Hematopoietic multipotent progenitor cell (in vitro differentiated cells): Measurements from ENCODE around the gene TERB2. TPM values are rescaled to one million over a fixed set of nuclear protein-coding genes. Genes with fewer than 3 reads are reported as not detected.
A peak's percentile ranks its signal among the peaks of the same experiment; 100 is the strongest.
"Not testable (repeated sequence)": the region's sequence is repeated elsewhere in the genome, so short reads cannot be mapped to it uniquely, and the experiment has no call there.

Experiments used
- DNase-seq, 3 donors: peaks; one replicate each; pipeline ENCODE4 v3.0.0-alpha.2; 2011 to 2015; ENCODE audit warnings: low read depth in 2 of 3, low spot score in 2 of 3
- small RNA-seq: library from RNA; depleted of rRNA; stranded (forward); fragments of <200 nt; gene quantifications from one replicate; pipeline ENCODE3, GENCODE V24; 2012
- total RNA-seq: library from RNA; depleted of rRNA; stranded (reverse); fragments of >200 nt; gene quantifications from one replicate; pipeline ENCODE4 v1.2.3, GENCODE V29; 2012

TERB2 gene
- total RNA-seq, 1 donor = not detected

GRCh38 chr15:45001180-45001579 is 44.7 kb downstream of the TERB2 start:
- DNase-seq = not testable (repeated sequence)

DNA sequence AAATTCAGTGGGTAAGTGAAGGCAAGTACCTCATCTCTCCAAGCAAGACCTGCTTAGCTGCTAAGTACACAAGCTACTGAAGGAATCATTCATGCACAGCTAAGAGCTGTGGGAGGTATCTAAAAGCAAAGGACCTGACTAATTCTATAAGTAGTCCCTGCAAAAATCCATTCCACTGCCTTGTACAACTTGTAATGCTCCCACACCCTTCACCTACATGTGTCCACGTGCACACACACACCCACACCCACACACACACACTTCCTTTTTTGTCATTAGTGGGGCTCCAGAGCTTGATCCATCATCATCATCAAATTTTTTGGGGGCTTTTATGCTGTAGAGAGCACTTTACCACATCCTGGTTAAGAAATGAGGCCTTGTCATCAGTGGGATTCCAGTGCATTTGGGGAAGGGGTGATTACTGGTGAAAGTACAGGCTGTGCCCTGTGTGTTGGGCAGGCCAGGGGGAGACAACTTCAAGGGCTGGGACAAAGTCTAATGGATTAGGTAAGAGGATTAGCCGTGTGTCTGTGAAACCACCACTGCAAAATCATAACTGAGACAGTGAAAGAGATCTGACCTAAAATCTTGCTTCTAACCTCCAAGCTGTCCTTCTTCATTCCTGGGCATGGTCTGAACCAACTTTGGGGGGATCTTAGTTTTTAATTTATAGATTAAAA is 47.4 kb downstream of the TERB2 start:
- not testable (repeated sequence) for DNase-seq

DNA sequence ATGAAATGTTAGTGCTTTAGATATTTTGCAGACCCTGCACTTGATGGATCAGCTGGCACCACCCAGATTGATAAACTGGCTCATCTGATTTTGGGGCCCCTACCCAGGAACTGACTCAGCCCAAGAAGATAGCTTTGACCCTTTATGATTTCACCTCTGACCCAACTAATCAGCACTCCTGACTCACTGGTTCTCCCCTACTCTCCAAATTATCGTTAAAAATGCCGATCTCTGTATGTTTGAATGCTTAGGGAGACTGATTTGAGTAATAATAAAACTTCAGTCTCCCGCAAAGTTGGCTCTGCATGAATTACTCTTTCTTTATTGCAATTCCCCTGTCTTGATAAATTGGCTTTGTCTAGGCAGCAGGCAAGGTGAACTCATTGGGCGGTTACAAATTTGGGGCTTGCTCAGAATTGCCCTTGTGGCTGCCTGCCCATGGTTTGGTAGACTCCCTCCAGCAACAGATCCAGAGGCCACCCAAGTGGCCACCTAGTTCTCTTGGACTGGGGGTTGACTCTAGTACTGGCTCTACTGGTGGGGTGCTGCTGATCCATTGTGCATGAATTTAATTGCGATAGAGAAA is 48.2 kb downstream of the TERB2 start:
- not testable (repeated sequence) for DNase-seq

GRCh38 chr15:45009046-45009445 is 52.6 kb downstream of the TERB2 start:
- no peak for DNase-seq

GRCh38 chr15:45015114-45015513 is 58.6 kb downstream of the TERB2 start:
- not testable (repeated sequence) for DNase-seq

DNA sequence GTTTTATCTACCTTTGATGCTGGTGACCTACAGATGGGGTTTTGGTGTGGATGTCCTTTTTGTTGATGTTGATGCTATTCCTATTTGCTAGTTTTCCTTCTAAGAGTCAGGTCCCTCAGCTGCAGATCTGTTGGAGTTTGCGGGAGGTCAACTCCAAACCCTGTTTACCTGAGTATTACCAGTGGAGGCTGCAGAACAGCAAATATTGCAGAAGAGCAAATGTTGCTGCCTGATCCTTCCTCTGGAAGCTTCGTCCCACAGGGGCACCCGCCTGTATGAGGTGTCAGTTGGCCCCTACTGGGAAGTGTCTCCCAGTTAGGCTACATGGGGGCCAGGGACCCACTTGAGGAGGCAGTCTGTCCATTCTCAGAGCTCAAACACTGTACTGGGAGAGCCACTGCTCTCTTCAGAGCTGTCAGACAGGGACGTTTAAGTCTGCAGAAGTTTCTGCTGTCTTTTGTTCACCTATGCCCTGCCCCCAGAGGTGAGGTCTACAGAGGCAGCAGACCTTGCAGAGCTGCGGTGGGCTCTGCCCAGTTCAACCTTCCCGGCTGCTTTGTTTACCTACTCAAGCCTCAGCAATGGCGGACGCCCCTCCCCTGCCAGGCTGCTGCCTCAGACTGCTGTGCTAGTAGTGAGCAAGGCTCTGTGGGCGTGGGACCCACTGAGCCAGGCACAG is 63.9 kb downstream of the TERB2 start:
- not testable (repeated sequence) for DNase-seq

DNA sequence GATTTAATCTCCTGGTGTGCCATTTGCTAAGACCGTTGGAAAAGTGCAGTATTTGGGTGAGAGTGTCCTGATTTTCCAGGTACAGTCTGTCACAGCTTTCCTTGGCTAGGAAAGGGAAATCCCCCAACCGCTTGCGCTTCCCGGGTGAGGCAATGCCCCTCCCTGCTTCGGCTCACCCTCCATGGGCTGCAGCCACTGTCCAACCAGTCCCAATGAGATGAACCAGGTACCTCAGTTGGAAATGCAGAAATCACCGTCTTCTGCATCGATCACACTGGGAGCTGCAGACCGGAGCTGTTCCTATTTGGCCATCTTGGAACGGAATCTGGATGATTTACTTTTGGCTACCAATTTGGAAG is 64.4 kb downstream of the TERB2 start:
- DNase-seq = not testable (repeated sequence)

GRCh38 chr15:45021348-45021747 is 64.9 kb downstream of the TERB2 start:
- DNase-seq = no peak

- DNase-seq = peak; percentile 60 to 91 (median 87)
Observed at GRCh38 chr15:45022871-45023658, 66.6 kb downstream of the TERB2 start, which contains the start of gene SORD. Gene SORD (plus strand): TSS chr15:45023195. CDS start chr15:45023284, 89 bp downstream.

GRCh38 chr15:45023659-45024225 is 67.3 kb downstream of the TERB2 start:
- no peak for DNase-seq

DNA sequence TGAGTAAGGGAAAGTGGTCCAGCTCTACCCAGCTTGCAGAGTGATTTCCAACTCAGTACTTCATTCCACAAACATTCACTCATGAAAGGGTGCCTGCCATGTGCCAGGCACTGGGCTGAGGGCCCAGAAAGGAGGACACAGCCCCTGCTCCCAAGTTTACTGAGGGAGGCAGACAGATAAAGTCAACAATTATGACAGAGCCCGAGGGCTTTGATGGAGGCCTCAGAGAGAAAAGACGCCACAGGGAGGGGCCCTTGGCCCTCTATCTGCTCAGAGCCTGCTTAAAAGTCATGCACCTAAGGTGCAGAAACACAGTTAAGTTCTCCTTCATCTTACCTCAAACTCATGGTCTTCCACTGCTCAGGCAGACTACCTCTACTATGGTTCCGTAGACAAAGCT is 68.2 kb downstream of the TERB2 start:
- DNase-seq = not testable (repeated sequence)

- not testable (repeated sequence) for DNase-seq
Observed at GRCh38 chr15:45025627-45026026, 69.1 kb downstream of the TERB2 start.

GRCh38 chr15:45026651-45027190 is 70.2 kb downstream of the TERB2 start:
- DNase-seq = no peak

DNA sequence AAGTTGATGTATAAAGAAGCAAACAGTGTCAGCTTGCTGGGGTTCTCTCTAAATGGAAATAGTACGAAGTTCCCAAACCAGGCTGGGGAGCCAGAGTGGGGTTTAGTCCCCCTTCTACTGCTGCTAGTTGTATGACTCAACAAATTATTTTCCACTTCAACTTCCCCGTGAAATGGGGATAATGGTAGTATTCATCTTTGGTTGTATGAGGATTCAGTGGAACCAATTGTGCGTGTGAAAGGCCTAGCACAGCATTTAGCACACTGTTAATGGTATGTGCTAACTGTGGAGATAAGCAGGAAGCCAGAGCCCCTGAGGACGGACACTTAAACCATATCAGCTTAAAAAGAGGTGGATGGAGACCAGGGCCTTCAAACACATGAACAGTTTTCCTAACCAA is 70.7 kb downstream of the TERB2 start:
- DNase-seq = no peak

Small RNA genes within 50 kb of the gene (small RNA-seq; reads per million reads assigned to genes)
- gene RNU1-78P (not detected), gene RNU6-1108P (not detected), gene RNU6-1332P (not detected), gene RNU6-966P (not detected)

Other genes starting within 250 kb of the TERB2 start
- 5.7 TPM for gene PATL2, start 245.4 kb upstream of the TERB2 start, total RNA-seq
- 2,769 TPM for gene B2M, start 245.2 kb upstream of the TERB2 start, total RNA-seq
- gene TRIM69, start 220.2 kb upstream of the TERB2 start, total RNA-seq = 10.8 TPM
- 25.9 TPM for gene SORD, start 66.5 kb downstream of the TERB2 start, total RNA-seq
- under 0.01 TPM for gene DUOX2, start 157.5 kb downstream of the TERB2 start, total RNA-seq
- gene DUOXA2, start 157.6 kb downstream of the TERB2 start, total RNA-seq = under 0.01 TPM
- under 0.01 TPM for gene DUOXA1, start 173.2 kb downstream of the TERB2 start, total RNA-seq
- gene DUOX1, start 173.3 kb downstream of the TERB2 start, total RNA-seq = under 0.01 TPM
- gene SHF, start 231.3 kb downstream of the TERB2 start, total RNA-seq = 24.5 TPM